ENCODE measurements around the gene ZNF581.

ZNF581 gene

DNA sequence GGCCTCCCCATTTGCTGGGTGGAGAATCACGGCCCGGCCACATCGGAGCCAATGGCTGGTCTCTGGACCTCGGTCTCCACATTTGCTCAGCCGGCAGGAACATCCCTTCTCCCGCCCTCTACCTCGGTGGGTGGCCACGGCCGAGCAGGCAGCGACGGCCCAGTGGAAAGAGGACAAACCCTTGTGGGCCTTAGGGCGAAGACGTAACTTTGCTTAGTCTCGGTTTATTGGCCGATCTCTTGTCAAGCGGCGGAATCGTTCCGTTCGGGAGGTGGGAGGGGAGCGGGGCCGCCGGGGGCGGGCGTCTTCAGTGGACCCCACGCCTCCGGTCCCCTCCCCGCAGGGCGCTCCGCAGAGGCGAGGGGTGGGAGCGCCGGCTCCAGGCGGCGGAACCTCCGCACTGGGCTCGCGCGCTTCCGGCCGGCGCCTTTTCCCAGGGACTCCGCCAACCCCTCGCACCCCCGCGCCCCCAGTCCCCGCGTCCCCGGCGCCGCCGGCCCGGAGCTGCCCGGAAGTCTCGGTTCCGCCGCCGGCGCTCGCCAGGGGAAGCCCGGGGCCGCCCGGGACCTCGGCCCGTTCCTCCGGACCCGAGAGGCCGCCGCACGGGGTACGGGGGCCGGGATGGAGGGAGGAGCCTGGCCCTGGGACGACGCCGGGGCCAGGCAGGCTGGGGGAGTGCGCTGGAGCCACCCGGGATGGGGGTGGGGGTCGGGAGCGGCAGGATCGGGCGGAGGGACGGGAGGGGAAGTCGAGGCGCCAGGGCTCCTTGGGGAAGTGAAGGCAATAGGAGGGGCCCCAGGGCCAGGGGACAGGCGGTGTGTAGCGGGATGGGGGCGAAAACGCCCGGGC, 2.6 kb upstream of the ZNF581 start, which contains the start of gene ZNF580 (continued):
- TF ChIP-seq, protein P1, sequence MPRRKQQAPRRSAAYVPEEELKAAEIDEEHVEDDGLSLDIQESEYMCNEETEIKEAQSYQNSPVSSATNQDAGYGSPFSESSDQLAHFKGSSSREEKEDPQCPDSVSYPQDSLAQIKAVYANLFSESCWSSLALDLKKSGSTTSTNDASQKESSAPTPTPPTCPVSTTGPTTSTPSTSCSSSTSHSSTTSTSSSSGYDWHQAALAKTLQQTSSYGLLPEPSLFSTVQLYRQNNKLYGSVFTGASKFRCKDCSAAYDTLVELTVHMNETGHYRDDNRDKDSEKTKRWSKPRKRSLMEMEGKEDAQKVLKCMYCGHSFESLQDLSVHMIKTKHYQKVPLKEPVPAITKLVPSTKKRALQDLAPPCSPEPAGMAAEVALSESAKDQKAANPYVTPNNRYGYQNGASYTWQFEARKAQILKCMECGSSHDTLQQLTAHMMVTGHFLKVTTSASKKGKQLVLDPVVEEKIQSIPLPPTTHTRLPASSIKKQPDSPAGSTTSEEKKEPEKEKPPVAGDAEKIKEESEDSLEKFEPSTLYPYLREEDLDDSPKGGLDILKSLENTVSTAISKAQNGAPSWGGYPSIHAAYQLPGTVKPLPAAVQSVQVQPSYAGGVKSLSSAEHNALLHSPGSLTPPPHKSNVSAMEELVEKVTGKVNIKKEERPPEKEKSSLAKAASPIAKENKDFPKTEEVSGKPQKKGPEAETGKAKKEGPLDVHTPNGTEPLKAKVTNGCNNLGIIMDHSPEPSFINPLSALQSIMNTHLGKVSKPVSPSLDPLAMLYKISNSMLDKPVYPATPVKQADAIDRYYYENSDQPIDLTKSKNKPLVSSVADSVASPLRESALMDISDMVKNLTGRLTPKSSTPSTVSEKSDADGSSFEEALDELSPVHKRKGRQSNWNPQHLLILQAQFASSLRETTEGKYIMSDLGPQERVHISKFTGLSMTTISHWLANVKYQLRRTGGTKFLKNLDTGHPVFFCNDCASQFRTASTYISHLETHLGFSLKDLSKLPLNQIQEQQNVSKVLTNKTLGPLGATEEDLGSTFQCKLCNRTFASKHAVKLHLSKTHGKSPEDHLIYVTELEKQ (tag by site-specific recombination; IDR thresholded peaks at IDR 0.05; ENCODE audit: borderline replicate concordance): no peak
- TF ChIP-seq, protein P2, sequence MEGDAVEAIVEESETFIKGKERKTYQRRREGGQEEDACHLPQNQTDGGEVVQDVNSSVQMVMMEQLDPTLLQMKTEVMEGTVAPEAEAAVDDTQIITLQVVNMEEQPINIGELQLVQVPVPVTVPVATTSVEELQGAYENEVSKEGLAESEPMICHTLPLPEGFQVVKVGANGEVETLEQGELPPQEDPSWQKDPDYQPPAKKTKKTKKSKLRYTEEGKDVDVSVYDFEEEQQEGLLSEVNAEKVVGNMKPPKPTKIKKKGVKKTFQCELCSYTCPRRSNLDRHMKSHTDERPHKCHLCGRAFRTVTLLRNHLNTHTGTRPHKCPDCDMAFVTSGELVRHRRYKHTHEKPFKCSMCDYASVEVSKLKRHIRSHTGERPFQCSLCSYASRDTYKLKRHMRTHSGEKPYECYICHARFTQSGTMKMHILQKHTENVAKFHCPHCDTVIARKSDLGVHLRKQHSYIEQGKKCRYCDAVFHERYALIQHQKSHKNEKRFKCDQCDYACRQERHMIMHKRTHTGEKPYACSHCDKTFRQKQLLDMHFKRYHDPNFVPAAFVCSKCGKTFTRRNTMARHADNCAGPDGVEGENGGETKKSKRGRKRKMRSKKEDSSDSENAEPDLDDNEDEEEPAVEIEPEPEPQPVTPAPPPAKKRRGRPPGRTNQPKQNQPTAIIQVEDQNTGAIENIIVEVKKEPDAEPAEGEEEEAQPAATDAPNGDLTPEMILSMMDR (tag by site-specific recombination; IDR thresholded peaks at IDR 0.05): peak; percentile 19; the same call in 1 of the 2 replicates
- no peak for TF ChIP-seq ZNF571 (tag by site-specific recombination; IDR thresholded peaks at IDR 0.05)
- peak; percentile 57 for TF ChIP-seq KLF8 (tag by site-specific recombination; IDR thresholded peaks at IDR 0.05)
- peak; percentile 80 for TF ChIP-seq EGR2 (tag by site-specific recombination; IDR thresholded peaks at IDR 0.05; ENCODE audit: low read depth)
- TF ChIP-seq, protein P3, sequence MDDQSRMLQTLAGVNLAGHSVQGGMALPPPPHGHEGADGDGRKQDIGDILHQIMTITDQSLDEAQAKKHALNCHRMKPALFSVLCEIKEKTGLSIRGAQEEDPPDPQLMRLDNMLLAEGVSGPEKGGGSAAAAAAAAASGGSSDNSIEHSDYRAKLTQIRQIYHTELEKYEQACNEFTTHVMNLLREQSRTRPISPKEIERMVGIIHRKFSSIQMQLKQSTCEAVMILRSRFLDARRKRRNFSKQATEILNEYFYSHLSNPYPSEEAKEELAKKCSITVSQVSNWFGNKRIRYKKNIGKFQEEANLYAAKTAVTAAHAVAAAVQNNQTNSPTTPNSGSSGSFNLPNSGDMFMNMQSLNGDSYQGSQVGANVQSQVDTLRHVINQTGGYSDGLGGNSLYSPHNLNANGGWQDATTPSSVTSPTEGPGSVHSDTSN (CRISPR knock-in tag; IDR thresholded peaks at IDR 0.05): peak; percentile 90; the same call in 1 of the 2 replicates
- TF ChIP-seq ZNF510 (tag by site-specific recombination; IDR thresholded peaks at IDR 0.05; ENCODE audit: insufficient replicate concordance): no peak
- TF ChIP-seq, protein P4, sequence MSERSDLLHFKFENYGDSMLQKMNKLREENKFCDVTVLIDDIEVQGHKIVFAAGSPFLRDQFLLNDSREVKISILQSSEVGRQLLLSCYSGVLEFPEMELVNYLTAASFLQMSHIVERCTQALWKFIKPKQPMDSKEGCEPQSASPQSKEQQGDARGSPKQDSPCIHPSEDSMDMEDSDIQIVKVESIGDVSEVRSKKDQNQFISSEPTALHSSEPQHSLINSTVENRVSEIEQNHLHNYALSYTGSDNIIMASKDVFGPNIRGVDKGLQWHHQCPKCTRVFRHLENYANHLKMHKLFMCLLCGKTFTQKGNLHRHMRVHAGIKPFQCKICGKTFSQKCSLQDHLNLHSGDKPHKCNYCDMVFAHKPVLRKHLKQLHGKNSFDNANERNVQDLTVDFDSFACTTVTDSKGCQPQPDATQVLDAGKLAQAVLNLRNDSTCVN (tag by site-specific recombination; optimal IDR thresholded peaks at IDR 0.05): peak; percentile 48
- TF ChIP-seq ZNF792 (tag by site-specific recombination; IDR thresholded peaks at IDR 0.05): no peak
- peak; percentile 50 for TF ChIP-seq ZBTB17 (tag by site-specific recombination; IDR thresholded peaks at IDR 0.05)
- no peak for TF ChIP-seq ZNF600 (tag by site-specific recombination; IDR thresholded peaks at IDR 0.05)
- TF ChIP-seq ZNF701 (tag by site-specific recombination; IDR thresholded peaks at IDR 0.05): no peak
- TF ChIP-seq ZNF561 (tag by site-specific recombination; IDR thresholded peaks at IDR 0.05; ENCODE audit: borderline replicate concordance): peak; percentile 59; the same call in 1 of the 2 replicates
- no peak for TF ChIP-seq ZNF121 (tag by site-specific recombination; IDR thresholded peaks at IDR 0.05)
- TF ChIP-seq ZNF777 (tag by site-specific recombination; IDR thresholded peaks at IDR 0.05; ENCODE audit: borderline replicate concordance): no peak
- TF ChIP-seq ZBTB20 (tag by site-specific recombination; IDR thresholded peaks at IDR 0.05): no peak
- TF ChIP-seq KLF10 (tag by site-specific recombination; IDR thresholded peaks at IDR 0.05): peak; percentile 43; the same call in 1 of the 2 replicates
- TF ChIP-seq, protein P5, sequence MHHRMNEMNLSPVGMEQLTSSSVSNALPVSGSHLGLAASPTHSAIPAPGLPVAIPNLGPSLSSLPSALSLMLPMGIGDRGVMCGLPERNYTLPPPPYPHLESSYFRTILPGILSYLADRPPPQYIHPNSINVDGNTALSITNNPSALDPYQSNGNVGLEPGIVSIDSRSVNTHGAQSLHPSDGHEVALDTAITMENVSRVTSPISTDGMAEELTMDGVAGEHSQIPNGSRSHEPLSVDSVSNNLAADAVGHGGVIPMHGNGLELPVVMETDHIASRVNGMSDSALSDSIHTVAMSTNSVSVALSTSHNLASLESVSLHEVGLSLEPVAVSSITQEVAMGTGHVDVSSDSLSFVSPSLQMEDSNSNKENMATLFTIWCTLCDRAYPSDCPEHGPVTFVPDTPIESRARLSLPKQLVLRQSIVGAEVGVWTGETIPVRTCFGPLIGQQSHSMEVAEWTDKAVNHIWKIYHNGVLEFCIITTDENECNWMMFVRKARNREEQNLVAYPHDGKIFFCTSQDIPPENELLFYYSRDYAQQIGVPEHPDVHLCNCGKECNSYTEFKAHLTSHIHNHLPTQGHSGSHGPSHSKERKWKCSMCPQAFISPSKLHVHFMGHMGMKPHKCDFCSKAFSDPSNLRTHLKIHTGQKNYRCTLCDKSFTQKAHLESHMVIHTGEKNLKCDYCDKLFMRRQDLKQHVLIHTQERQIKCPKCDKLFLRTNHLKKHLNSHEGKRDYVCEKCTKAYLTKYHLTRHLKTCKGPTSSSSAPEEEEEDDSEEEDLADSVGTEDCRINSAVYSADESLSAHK (tag by site-specific recombination; IDR thresholded peaks at IDR 0.05): 0 out of 2 replicates have a peak, but pooled peaks have one; percentile 18
- TF ChIP-seq ZSCAN16 (tag by site-specific recombination; IDR thresholded peaks at IDR 0.05): no peak
- no peak for TF ChIP-seq ZNF521 (tag by site-specific recombination; IDR thresholded peaks at IDR 0.05)
- TF ChIP-seq YY2 (tag by site-specific recombination; IDR thresholded peaks at IDR 0.05): no peak
- no peak for TF ChIP-seq ZNF423 (tag by site-specific recombination; IDR thresholded peaks at IDR 0.05)
- TF ChIP-seq, protein P6, sequence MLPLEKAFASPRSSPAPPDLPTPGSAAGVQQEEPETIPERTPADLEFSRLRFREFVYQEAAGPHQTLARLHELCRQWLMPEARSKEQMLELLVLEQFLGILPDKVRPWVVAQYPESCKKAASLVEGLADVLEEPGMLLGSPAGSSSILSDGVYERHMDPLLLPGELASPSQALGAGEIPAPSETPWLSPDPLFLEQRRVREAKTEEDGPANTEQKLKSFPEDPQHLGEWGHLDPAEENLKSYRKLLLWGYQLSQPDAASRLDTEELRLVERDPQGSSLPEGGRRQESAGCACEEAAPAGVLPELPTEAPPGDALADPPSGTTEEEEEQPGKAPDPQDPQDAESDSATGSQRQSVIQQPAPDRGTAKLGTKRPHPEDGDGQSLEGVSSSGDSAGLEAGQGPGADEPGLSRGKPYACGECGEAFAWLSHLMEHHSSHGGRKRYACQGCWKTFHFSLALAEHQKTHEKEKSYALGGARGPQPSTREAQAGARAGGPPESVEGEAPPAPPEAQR (tag by site-specific recombination; IDR thresholded peaks at IDR 0.05): no peak
- no peak for TF ChIP-seq ZNF585B (tag by site-specific recombination; IDR thresholded peaks at IDR 0.05)
- TF ChIP-seq SP7 (tag by site-specific recombination; IDR thresholded peaks at IDR 0.05): peak; percentile 49; the same call in 1 of the 2 replicates
